ENCODE data around the gene NHERF1.

Gene NHERF1

DNA sequence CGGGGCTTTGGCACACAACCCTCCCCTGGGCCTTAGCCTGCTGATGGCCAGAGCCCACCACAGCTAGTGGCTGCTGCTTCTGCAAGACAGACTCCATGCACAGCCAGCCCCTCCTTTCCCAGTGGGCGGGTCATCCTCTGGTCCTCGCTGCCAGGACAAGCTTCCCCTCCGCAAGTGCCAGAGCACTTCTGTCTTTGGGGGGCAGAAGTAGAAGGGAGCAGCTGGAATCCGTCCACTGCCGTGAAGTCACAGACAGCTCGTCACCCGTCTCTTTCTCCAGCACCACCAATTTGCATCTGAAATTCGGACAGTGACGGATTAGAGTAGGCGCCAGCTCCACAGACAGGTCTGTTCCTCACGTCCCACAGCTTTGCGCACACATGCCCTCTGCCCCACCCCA is 59.0 kb downstream of the NHERF1 start:
- Mint-ChIP-seq H3K36me3 (peaks cover 42% of the 10 kb centered on the region), H3K27ac (no peak overlapping the region)
- no peak for ATAC-seq

GRCh38 chr17:74807925-74808324 is 59.5 kb downstream of the NHERF1 start:
- Mint-ChIP-seq H3K27me3 (no peaks in the 10 kb centered on the region), H3K9me3 (no peaks in the 10 kb centered on the region), H3K4me1 (no peaks in the 10 kb centered on the region), H3K4me3 (no peak overlapping the region), H3K36me3 (peaks cover 47% of the 10 kb centered on the region), H3K27ac (no peak overlapping the region)
- no peak for ATAC-seq

More for the DNA sequence above, 59.0 kb downstream of the NHERF1 start:
- no peaks in the 10 kb centered on the region for H3K27me3 Mint-ChIP-seq
- no peak overlapping the region for H3K4me3 Mint-ChIP-seq
- no peaks in the 10 kb centered on the region for H3K4me1 Mint-ChIP-seq
- H3K9me3 Mint-ChIP-seq = no peaks in the 10 kb centered on the region

DNA sequence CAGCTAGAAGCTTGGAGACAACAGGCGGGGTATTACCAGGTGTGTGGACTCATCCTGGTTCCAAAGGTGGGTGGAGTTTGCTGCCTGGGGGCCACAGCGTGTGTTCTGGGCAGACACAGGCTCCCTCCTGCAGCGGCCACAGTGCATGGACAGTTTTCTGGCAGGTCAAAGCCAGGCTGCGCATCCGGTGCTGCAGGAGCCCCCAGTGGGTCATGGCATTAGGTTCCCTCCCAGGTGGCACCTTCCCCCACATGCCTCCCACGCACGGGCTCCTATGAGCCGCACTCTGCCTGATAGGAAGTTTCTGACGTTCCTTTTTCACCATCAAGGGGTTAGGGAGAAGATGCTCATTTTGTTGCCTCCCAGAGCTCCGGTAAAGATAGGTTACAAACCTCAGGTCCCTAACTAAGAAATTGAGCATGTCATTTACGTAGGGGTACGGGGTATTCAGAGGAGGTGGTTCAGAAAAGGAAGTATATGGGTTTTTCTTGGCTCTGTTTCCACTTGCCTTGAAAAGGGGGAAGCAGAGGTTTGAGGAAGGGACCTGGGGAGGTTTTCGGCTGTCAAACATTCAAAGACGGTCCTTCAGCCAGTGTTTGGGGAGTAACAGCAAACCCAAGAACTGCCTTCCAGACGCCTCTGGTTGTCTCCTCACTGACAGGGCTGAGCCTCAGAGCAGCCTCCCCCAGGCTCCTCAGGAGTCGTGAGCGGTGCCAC is 60.4 kb downstream of the NHERF1 start:
- H3K4me3 Mint-ChIP-seq = no peak overlapping the region
- no peaks in the 10 kb centered on the region for H3K9me3 Mint-ChIP-seq
- ATAC-seq = no peak
- H3K36me3 Mint-ChIP-seq = peaks cover 57% of the 10 kb centered on the region
- no peaks in the 10 kb centered on the region for H3K4me1 Mint-ChIP-seq
- H3K27ac Mint-ChIP-seq = no peak overlapping the region
- H3K27me3 Mint-ChIP-seq = no peaks in the 10 kb centered on the region

GRCh38 chr17:74810699-74811485 is 62.5 kb downstream of the NHERF1 start:
- H3K27me3 Mint-ChIP-seq = no peaks in the 10 kb centered on the region
- no peak overlapping the region for H3K27ac Mint-ChIP-seq
- ATAC-seq = no peak
- no peaks in the 10 kb centered on the region for H3K4me1 Mint-ChIP-seq
- peaks cover 52% of the 10 kb centered on the region for H3K36me3 Mint-ChIP-seq
- no peaks in the 10 kb centered on the region for H3K9me3 Mint-ChIP-seq
- H3K4me3 Mint-ChIP-seq = no peak overlapping the region

DNA sequence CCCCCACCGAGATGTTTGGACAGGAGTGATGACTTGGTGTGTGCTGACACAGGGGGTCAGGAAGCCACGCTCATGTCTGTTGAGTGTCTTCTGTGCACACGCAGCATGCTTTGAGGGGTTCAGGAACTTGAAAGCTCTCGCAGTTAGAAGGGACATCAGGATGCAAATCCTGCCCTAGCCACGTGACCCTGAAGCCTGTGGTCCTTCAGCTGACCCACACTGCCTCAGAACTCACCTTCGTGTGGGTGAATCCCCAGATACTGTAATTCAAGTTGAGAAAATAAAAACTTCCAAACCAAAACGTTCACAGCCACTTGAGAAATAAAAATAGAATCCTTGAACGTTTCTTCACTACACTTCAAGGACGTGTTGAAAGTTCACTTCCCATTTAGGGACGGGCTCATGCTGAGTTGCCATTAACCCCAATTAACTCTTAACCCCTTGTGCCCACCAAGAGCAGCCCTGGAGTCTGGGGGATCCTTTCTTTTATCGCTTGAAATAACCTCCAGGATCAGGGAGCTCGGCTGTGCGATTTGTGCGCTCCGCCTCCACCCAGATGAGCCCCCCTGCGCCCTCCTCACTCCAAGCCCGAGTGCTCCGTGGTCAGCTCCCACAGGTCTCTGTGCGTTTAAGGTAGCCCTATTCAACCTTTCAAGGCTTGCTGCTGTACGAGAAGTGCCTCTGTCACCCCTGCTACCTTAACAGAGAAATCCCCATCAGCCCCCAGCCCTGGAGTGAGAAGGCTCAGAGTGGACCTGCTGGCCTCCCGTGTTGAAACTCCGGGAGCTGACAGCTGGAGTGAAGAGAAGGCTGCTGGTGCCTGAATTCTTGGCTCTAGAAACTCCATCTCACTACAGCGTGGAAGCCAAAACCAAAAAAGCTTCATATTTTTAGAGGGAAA is 63.9 kb downstream of the NHERF1 start:
- Mint-ChIP-seq H3K36me3 (peaks cover 43% of the 10 kb centered on the region), H3K27ac (no peak overlapping the region), H3K9me3 (no peaks in the 10 kb centered on the region), H3K4me3 (no peak overlapping the region), H3K27me3 (no peaks in the 10 kb centered on the region), H3K4me1 (no peaks in the 10 kb centered on the region)
- no peak for ATAC-seq

DNA sequence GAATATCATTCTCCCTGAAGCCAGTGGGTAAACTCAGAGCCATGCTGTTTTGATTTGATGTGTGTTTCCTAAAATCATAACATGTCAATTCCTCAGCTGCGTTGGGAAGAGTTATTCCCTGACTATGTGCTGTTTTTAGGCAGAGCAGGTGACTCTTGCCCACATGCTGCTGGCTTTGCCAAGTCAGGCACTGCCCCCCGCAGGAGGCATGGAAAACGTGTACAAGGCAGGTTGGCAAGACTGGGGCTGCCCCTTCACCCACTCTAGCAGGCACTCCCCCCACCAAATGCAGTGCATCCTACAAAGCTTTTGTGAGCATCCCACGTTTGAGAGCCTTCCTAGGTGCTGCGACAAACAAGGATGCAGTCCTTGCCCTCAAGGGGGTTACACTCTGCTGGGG is 66.0 kb downstream of the NHERF1 start:
- H3K9me3 Mint-ChIP-seq = no peaks in the 10 kb centered on the region
- H3K27ac Mint-ChIP-seq = no peak overlapping the region
- H3K36me3 Mint-ChIP-seq = peaks cover 50% of the 10 kb centered on the region

GRCh38 chr17:74815067-74815466 is 66.6 kb downstream of the NHERF1 start:
- H3K27ac Mint-ChIP-seq = no peak overlapping the region
- H3K4me3 Mint-ChIP-seq = no peak overlapping the region

More for the DNA sequence above, 66.0 kb downstream of the NHERF1 start:
- no peak for ATAC-seq
- Mint-ChIP-seq H3K4me3 (no peak overlapping the region), H3K27me3 (no peaks in the 10 kb centered on the region), H3K4me1 (no peaks in the 10 kb centered on the region)

GRCh38 chr17:74815550-74816370 is 67.3 kb downstream of the NHERF1 start:
- Mint-ChIP-seq H3K4me3 (no peak overlapping the region), H3K4me1 (no peaks in the 10 kb centered on the region), H3K27ac (no peak overlapping the region), H3K36me3 (peaks cover 47% of the 10 kb centered on the region), H3K27me3 (no peaks in the 10 kb centered on the region), H3K9me3 (no peaks in the 10 kb centered on the region)
- no peak for ATAC-seq

More at GRCh38 chr17:74815067-74815466, 66.6 kb downstream of the NHERF1 start:
- Mint-ChIP-seq H3K9me3 (no peaks in the 10 kb centered on the region), H3K4me1 (no peaks in the 10 kb centered on the region), H3K27me3 (no peaks in the 10 kb centered on the region), H3K36me3 (peaks cover 47% of the 10 kb centered on the region)
- ATAC-seq = no peak

- ATAC-seq = no peak
- H3K4me1 Mint-ChIP-seq = no peaks in the 10 kb centered on the region
- H3K27me3 Mint-ChIP-seq = no peaks in the 10 kb centered on the region
- no peaks in the 10 kb centered on the region for H3K9me3 Mint-ChIP-seq
- no peak overlapping the region for H3K4me3 Mint-ChIP-seq
- peaks cover 44% of the 10 kb centered on the region for H3K36me3 Mint-ChIP-seq
- H3K27ac Mint-ChIP-seq = no peak overlapping the region
Measured at GRCh38 chr17:74816905-74817620, 68.6 kb downstream of the NHERF1 start.

DNA sequence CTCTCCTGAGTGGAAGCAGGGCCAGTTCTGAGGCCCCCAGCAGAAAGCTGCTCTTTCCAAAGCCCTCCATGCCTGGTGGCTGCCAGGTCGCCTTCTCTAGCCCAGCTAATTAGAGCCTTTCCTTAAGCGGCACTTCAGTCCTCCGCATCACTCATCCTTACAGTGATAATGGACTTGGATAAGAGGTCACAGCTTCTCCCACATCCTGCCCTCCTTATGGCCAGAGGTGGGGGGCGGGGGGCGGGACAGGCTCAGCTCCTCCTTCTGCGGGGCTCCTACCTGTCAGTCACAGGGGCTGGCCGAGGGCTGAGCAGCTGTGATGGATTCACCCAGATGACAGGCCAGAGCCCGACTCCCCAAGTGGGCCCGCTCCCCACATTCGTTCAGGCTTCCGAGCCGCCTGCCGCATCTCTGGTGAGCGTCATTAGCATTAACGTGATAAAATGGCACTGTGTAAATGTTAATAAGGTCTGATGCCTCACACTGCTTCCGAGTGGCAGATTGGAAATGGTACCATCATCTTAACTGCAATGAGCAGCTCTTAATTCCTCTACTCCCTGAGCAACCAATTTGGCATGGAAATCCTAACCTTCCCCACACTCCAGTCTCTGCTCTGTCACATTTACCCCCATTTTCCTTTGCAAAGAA is 70.0 kb downstream of the NHERF1 start:
- no peaks in the 10 kb centered on the region for H3K27me3 Mint-ChIP-seq
- ATAC-seq = no peak
- no peak overlapping the region for H3K4me3 Mint-ChIP-seq
- no peaks in the 10 kb centered on the region for H3K9me3 Mint-ChIP-seq
- no peaks in the 10 kb centered on the region for H3K4me1 Mint-ChIP-seq
- no peak overlapping the region for H3K27ac Mint-ChIP-seq
- peaks cover 34% of the 10 kb centered on the region for H3K36me3 Mint-ChIP-seq
